SK-N-SH treated with all-trans-retinoic acid at 6 μM for 48 hours (cell line): ENCODE data around the gene IFT25.

Experiments used
- ATAC-seq: fragments of 200-7000 bp; cut with Tn5 transposase; 3 replicates; pipeline ENCODE4 v1.9.1; 2020; ENCODE audit warnings: mild to moderate bottlenecking, moderate library complexity
- ARNTL ChIP-seq: fragments of 450-650 bp; formaldehyde crosslinking; IDR thresholded peaks from 2 replicates; pipeline ENCODE4 v1.5.0; 2020; ENCODE audit warnings: low read depth, mild to moderate bottlenecking, moderate library complexity, borderline replicate concordance
- BACH2 ChIP-seq: fragments of 250-450 bp; sonication (Bioruptor Pico); IDR thresholded peaks from 2 replicates; pipeline ENCODE4 v1.9.0; 2021; ENCODE audit warnings: mild to moderate bottlenecking, borderline replicate concordance
- ESRRG ChIP-seq: fragments of 250-450 bp; sonication (Bioruptor Pico); IDR thresholded peaks from 2 replicates; pipeline ENCODE4 v1.6.1; 2021; ENCODE audit warnings: mild to moderate bottlenecking
- GLIS3 ChIP-seq: fragments of 250-450 bp; sonication (Bioruptor Pico); IDR thresholded peaks from 2 replicates; pipeline ENCODE4 v1.5.0; 2020; ENCODE audit warnings: mild to moderate bottlenecking, moderate library complexity
- POU6F1 ChIP-seq: fragments of 250-450 bp; sonication (Bioruptor Pico); IDR thresholded peaks from 2 replicates; pipeline ENCODE4 v1.8.0; 2021; ENCODE audit warnings: low read depth, mild to moderate bottlenecking, moderate library complexity, borderline replicate concordance
- SNAI2 ChIP-seq: fragments of 250-450 bp; sonication (Bioruptor Pico); IDR thresholded peaks from 2 replicates; pipeline ENCODE4 v1.5.0; 2020; ENCODE audit warnings: mild to moderate bottlenecking, moderate library complexity
- TCF4 ChIP-seq: fragments of 250-450 bp; sonication (Bioruptor Pico); IDR thresholded peaks from 2 replicates; pipeline ENCODE4 v1.8.0; 2021; ENCODE audit warnings: mild to moderate bottlenecking, moderate library complexity, borderline replicate concordance
- TOX ChIP-seq: fragments of 250-450 bp; sonication (Bioruptor Pico); IDR thresholded peaks from 2 replicates; pipeline ENCODE4 v1.8.0; 2021; ENCODE audit warnings: mild to moderate bottlenecking, moderate library complexity, borderline replicate concordance
- ZFP3 ChIP-seq: fragments of 250-450 bp; sonication (Bioruptor Pico); IDR thresholded peaks from 2 replicates; pipeline ENCODE4 v1.5.0; 2020; ENCODE audit warnings: mild to moderate bottlenecking, moderate library complexity
- ZFP30 ChIP-seq: fragments of 450-650 bp; formaldehyde crosslinking; IDR thresholded peaks from 2 replicates; pipeline ENCODE4 v1.5.0; 2022; ENCODE audit warnings: mild to moderate bottlenecking, moderate library complexity
- ZNF565 ChIP-seq: fragments of 450-650 bp; formaldehyde crosslinking; conservative IDR thresholded peaks from 2 replicates; pipeline ENCODE4 v1.5.0; 2020; ENCODE audit warnings: low read depth, mild to moderate bottlenecking, moderate library complexity
- ZNF70 ChIP-seq: fragments of 450-650 bp; formaldehyde crosslinking; IDR thresholded peaks from 2 replicates; pipeline ENCODE4 v1.5.0; 2020; ENCODE audit warnings: mild to moderate bottlenecking, moderate library complexity
- ZNF8 ChIP-seq: fragments of 450-650 bp; formaldehyde crosslinking; IDR thresholded peaks from 2 replicates; pipeline ENCODE4 v1.5.0; 2020; ENCODE audit warnings: mild to moderate bottlenecking, moderate library complexity
- TF ChIP-seq, protein P1 (sequence below): fragments of 250-450 bp; sonication (Bioruptor Pico); IDR thresholded peaks from 2 replicates; pipeline ENCODE4 v1.5.0; 2020; ENCODE audit warnings: mild to moderate bottlenecking, moderate library complexity
- TF ChIP-seq, protein P2 (sequence below): fragments of 250-450 bp; sonication (Bioruptor Pico); IDR thresholded peaks from 2 replicates; pipeline ENCODE4 v1.5.1; 2021; ENCODE audit warnings: mild to moderate bottlenecking, moderate library complexity
- TF ChIP-seq, protein P3 (sequence below): fragments of 250-450 bp; sonication (Bioruptor Pico); IDR thresholded peaks from 2 replicates; pipeline ENCODE4 v1.8.0; 2020; ENCODE audit warnings: mild to moderate bottlenecking, moderate library complexity, borderline replicate concordance

The IFT25 gene

DNA sequence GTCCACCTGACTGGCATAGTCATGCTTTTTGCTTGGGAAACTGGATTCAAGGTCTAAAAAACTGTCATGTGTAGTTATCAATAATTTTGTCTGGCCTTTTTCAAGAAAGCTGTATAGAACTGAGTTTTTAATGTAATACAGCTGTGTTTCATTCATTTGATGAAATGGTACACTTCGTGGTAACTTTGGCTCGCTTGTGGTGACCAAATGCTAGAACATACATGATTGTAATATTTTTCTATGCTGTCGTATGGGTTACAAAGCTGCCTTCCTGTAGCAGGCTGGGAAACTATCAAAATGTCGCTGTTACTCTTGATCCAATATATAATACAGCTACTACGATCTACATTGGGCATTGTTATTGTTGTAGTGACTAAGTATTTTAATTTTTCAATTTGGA, 2.8 kb upstream of the IFT25 start:
- TF ChIP-seq, protein P1, sequence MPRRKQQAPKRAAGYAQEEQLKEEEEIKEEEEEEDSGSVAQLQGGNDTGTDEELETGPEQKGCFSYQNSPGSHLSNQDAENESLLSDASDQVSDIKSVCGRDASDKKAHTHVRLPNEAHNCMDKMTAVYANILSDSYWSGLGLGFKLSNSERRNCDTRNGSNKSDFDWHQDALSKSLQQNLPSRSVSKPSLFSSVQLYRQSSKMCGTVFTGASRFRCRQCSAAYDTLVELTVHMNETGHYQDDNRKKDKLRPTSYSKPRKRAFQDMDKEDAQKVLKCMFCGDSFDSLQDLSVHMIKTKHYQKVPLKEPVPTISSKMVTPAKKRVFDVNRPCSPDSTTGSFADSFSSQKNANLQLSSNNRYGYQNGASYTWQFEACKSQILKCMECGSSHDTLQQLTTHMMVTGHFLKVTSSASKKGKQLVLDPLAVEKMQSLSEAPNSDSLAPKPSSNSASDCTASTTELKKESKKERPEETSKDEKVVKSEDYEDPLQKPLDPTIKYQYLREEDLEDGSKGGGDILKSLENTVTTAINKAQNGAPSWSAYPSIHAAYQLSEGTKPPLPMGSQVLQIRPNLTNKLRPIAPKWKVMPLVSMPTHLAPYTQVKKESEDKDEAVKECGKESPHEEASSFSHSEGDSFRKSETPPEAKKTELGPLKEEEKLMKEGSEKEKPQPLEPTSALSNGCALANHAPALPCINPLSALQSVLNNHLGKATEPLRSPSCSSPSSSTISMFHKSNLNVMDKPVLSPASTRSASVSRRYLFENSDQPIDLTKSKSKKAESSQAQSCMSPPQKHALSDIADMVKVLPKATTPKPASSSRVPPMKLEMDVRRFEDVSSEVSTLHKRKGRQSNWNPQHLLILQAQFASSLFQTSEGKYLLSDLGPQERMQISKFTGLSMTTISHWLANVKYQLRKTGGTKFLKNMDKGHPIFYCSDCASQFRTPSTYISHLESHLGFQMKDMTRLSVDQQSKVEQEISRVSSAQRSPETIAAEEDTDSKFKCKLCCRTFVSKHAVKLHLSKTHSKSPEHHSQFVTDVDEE (CRISPR knock-in tag), result no peak
- no peak for TF ChIP-seq SNAI2
- TF ChIP-seq ZNF565 (CRISPR knock-in tag), result no peak
- no peak for TF ChIP-seq ZNF8
- TF ChIP-seq BACH2 (CRISPR knock-in tag), result no peak
- TF ChIP-seq TCF4 (CRISPR knock-in tag), result no peak
- TF ChIP-seq TOX (CRISPR knock-in tag), result no peak
- ATAC-seq, result no peak

GRCh38 chr1:53947172-53947907, 1.8 kb upstream of the IFT25 start:
- no peak for ATAC-seq
- TF ChIP-seq ZFP3 (CRISPR knock-in tag), result no peak

DNA sequence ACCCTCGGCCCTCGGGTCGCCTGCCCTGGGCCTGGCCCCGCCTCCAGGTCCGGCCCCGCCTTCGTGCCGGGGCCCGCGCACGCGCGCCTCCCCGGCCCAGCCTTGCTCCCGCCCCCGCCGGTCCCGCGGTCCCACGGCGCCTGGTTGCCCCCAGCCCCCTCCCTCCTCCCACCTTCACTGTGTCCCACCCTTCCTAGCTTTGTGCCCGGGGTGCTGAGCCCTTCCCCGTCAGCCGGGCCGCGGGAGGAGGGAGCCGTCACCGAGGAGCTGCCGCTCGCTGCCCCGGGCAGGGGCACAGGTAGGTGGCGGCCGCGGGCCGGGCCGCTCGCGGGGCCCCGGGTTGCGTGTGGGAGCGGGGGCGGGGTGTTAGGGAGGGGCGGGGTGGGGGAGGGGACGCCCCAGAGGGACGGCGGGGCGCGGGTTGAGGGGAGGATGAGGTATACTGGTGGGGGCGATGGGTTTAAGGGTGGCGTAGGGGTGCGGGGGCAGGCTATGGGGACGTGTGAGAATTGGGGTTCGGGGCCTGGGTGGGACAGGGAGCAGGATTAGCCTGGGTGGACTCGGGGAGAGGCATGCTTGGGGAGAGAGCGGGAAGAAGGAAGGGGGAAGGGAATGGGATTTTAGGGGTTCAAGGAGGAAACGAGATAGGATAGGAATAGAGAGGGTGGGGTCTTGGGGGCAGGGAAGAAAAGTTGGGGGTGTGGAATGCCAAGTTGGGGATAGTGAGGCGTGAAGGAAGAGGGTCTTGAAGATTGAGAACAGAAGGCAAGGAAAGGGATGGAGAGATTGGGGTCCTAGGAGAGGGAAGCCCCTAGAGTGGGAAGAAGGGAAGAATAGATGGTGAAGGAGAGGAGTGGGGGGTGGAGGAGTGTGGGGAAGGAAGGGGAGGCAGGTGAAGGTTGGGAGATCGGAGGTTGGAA, 1.0 kb upstream of the IFT25 start, which contains the start of gene LRRC42:
LRRC42 (plus strand) TSS at position 99 of the 920 bp plus-strand sequence. CDS start 5,650 bp downstream, outside the sequence.
- TF ChIP-seq, protein P2, sequence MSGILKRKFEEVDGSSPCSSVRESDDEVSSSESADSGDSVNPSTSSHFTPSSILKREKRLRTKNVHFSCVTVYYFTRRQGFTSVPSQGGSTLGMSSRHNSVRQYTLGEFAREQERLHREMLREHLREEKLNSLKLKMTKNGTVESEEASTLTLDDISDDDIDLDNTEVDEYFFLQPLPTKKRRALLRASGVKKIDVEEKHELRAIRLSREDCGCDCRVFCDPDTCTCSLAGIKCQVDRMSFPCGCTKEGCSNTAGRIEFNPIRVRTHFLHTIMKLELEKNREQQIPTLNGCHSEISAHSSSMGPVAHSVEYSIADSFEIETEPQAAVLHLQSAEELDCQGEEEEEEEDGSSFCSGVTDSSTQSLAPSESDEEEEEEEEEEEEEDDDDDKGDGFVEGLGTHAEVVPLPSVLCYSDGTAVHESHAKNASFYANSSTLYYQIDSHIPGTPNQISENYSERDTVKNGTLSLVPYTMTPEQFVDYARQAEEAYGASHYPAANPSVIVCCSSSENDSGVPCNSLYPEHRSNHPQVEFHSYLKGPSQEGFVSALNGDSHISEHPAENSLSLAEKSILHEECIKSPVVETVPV, result no peak
- no peak for TF ChIP-seq ZNF70 (CRISPR knock-in tag)
- no peak for TF ChIP-seq ARNTL
- no peak for TF ChIP-seq ESRRG (CRISPR knock-in tag)
- no peak for TF ChIP-seq TOX (CRISPR knock-in tag)
- TF ChIP-seq ZFP30 (CRISPR knock-in tag), result no peak
- TF ChIP-seq SNAI2, result no peak
- TF ChIP-seq POU6F1, result no peak
- TF ChIP-seq ZFP3 (CRISPR knock-in tag), result no peak
- TF ChIP-seq, protein P3, sequence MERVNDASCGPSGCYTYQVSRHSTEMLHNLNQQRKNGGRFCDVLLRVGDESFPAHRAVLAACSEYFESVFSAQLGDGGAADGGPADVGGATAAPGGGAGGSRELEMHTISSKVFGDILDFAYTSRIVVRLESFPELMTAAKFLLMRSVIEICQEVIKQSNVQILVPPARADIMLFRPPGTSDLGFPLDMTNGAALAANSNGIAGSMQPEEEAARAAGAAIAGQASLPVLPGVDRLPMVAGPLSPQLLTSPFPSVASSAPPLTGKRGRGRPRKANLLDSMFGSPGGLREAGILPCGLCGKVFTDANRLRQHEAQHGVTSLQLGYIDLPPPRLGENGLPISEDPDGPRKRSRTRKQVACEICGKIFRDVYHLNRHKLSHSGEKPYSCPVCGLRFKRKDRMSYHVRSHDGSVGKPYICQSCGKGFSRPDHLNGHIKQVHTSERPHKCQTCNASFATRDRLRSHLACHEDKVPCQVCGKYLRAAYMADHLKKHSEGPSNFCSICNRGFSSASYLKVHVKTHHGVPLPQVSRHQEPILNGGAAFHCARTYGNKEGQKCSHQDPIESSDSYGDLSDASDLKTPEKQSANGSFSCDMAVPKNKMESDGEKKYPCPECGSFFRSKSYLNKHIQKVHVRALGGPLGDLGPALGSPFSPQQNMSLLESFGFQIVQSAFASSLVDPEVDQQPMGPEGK (CRISPR knock-in tag), result no peak
- TF ChIP-seq, protein P1 (CRISPR knock-in tag), result no peak
- no peak for TF ChIP-seq GLIS3
- peak; percentile 81 for ATAC-seq
